ENCODE data around the gene GYG2.

- TF ChIP-seq EZH2phosphoT487 (IDR thresholded peaks at IDR 0.05; ENCODE audit: borderline replicate concordance, low read length) (no peak), CTCF (conservative IDR thresholded peaks at IDR 0.05; ENCODE audit: low read depth, low read length) (no peak), EZH2 (IDR thresholded peaks at IDR 0.05; ENCODE audit: low read length, unreplicated experiment) (no peak)
These were observed 93.0 kb downstream of the GYG2 start for GRCh38 chrX:2921750-2922149.

Data from PC-3 (cell line).